Uterus (tissue), 4 donors: Measurements from ENCODE around the gene ATP4A. TPM values are rescaled to one million over a fixed set of nuclear protein-coding genes. Genes with fewer than 3 reads are reported as not detected.

Source experiments
- DNase-seq, 2 donors: peaks; one replicate each; pipeline ENCODE4 v3.0.0-alpha.2; 2019 to 2020
- H3K27ac ChIP-seq, 2 donors: fragments of 200-600 bp; sonication (generic); 1 replicate in 1 of 2; 2 replicates in 1 of 2; pipeline ENCODE4 v1.5.1; 2016 to 2018
- H3K27me3 ChIP-seq, 2 donors: fragments of 200-600 bp; sonication (generic); one replicate each; pipeline ENCODE4 v1.5.1; 2018 to 2019; ENCODE audit warnings: control low read depth in 1 of 2
- H3K36me3 ChIP-seq, 2 donors: fragments of 200-600 bp; sonication (generic); one replicate each; pipeline ENCODE4 v1.5.1; 2019; ENCODE audit warnings: control low read depth in 1 of 2
- H3K4me1 ChIP-seq, 2 donors: fragments of 200-600 bp; sonication (generic); one replicate each; pipeline ENCODE4 v1.5.1; 2018 to 2019; ENCODE audit warnings: control low read depth in 1 of 2
- H3K4me3 ChIP-seq, 2 donors: fragments of 200-600 bp; sonication (generic); 1 replicate in 1 of 2; 2 replicates in 1 of 2; pipeline ENCODE4 v1.5.1; 2018 to 2019; ENCODE audit warnings: mild to moderate bottlenecking in 1 of 2
- H3K9me3 ChIP-seq, 2 donors: fragments of 200-600 bp; sonication (generic); one replicate each; pipeline ENCODE4 v1.5.1; 2019; ENCODE audit warnings: control low read depth in 1 of 2
- POLR2A ChIP-seq, 2 donors: fragments of 450-650 bp; IDR thresholded peaks; one replicate each; pipeline ENCODE4 v1.6.1; 2016; ENCODE audit warnings: antibody characterized with exemption in 2 of 2, mild to moderate bottlenecking in 1 of 2, moderate library complexity in 1 of 2
- intact Hi-C: fragments of 100-400 bp; cut with DNase I; formaldehyde crosslinking; loops from one replicate; pipeline ENCODE4 v1.15.1; 2023; ENCODE audit warnings: low total_unique reads
- total RNA-seq, 4 donors: library from RNA; depleted of rRNA in 3 of 4; stranded (reverse); fragments of >200 nt in 3 of 4; gene quantifications; one replicate each; pipeline versions ENCODE4 v1.1.0 to v1.2.4, GENCODE V29; 2014 to 2023
- TF ChIP-seq, protein P1 (sequence below), 4 experiments: fragments of 200-600 bp in 2 of 4; fragments of 450-650 bp in 2 of 4; sonication (generic) in 2 of 4; IDR thresholded peaks; one replicate each; pipeline ENCODE4 v1.5.1; 2016 to 2019; ENCODE audit warnings: antibody characterized with exemption in 4 of 4, mild to moderate bottlenecking in 2 of 4, moderate library complexity in 1 of 4
- donor health status: DM: yes; HTN: yes; CAD: no.

The ATP4A gene
- total RNA-seq, 4 donors from 2014 or later = 0.14 TPM; not detected in 3

DNA sequence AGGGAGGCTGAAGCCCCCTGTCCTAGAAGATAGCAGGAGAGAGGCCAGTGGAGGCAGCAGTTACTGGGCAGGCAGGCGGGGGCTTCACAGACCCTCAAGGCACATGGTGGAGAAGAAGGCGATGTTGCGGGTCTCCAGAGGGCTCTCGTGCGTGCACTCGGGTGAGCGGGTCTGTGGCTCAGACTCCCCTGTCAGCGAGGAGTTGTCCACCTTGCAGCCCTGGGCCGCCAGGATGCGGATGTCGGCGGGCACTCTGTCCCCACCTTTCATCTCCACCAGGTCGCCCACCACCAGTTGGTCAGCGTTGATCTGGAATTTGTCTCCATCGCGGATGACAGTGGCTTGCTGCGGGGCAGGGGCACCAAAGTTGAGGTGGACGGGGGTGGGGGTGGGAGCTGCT, 3.2 kb downstream of the ATP4A start:
- intact Hi-C loops = no loop called here
- TF ChIP-seq, protein P1, sequence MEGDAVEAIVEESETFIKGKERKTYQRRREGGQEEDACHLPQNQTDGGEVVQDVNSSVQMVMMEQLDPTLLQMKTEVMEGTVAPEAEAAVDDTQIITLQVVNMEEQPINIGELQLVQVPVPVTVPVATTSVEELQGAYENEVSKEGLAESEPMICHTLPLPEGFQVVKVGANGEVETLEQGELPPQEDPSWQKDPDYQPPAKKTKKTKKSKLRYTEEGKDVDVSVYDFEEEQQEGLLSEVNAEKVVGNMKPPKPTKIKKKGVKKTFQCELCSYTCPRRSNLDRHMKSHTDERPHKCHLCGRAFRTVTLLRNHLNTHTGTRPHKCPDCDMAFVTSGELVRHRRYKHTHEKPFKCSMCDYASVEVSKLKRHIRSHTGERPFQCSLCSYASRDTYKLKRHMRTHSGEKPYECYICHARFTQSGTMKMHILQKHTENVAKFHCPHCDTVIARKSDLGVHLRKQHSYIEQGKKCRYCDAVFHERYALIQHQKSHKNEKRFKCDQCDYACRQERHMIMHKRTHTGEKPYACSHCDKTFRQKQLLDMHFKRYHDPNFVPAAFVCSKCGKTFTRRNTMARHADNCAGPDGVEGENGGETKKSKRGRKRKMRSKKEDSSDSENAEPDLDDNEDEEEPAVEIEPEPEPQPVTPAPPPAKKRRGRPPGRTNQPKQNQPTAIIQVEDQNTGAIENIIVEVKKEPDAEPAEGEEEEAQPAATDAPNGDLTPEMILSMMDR (IDR thresholded peaks at IDR 0.05) = no peak
- no peak for TF ChIP-seq POLR2A (IDR thresholded peaks at IDR 0.05)
- Histone ChIP-seq H3K36me3 (no peaks in the 10 kb centered on the region), H3K4me1 (peaks cover 0 to 3% of the 10 kb centered on the region in 2 donors), H3K4me3 (no peak overlapping the region), H3K27me3 (peaks cover 11 to 15% of the 10 kb centered on the region in 2 donors), H3K9me3 (no peaks in the 10 kb centered on the region), H3K27ac (no peak overlapping the region)
- DNase-seq = no peak

DNA sequence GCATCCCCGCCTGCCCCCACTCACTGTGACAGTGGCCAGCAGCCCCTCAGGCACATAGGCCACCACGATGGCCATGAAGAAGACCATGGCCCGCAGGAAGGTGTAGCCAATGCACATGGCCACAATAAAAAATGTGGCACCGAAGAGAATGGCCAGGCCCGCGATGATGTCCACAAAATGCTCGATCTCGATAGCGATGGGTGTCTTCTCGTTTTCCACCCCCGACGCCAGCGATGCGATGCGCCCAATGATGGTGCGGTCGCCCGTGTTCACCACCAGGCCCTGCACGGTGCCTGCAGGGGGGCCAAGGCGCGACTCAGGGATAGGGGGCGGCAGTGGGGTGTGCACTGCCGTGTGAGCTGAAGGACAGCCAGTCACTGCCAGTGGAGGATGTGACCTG, 3.7 kb downstream of the ATP4A start:
- Histone ChIP-seq H3K4me3 (no peak overlapping the region), H3K27me3 (peaks cover 11 to 15% of the 10 kb centered on the region in 2 donors), H3K27ac (no peak overlapping the region), H3K4me1 (peaks cover 0 to 3% of the 10 kb centered on the region in 2 donors), H3K36me3 (no peaks in the 10 kb centered on the region), H3K9me3 (no peaks in the 10 kb centered on the region)
- DNase-seq = no peak
- TF ChIP-seq, protein P1 (IDR thresholded peaks at IDR 0.05) = no peak
- no peak for TF ChIP-seq POLR2A (IDR thresholded peaks at IDR 0.05)
- intact Hi-C loops = no loop called here

DNA sequence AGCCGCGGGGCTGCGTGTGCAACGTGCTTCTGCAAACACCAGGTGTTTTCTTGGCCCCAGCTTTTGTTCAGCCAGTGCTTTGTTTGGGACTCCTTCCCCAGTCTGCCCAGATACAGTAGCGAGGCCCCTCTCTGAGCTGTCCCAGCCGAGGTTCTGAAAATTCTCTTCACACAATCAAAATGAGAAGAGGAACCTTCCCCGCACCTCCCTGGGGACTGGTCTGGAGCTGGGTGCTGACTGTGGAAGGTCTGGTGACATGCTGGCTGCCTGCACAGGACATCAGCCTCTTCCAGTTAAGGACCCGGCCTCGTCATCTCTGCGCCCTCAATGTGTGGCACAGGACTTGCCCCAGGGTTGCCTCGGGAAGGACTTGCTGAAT, 4.2 kb downstream of the ATP4A start:
- Histone ChIP-seq H3K27ac (no peak overlapping the region), H3K9me3 (no peaks in the 10 kb centered on the region), H3K36me3 (no peaks in the 10 kb centered on the region), H3K4me1 (peaks cover 0 to 3% of the 10 kb centered on the region in 2 donors), H3K4me3 (no peak overlapping the region), H3K27me3 (peaks cover 11 to 15% of the 10 kb centered on the region in 2 donors)
- intact Hi-C loops = no loop called here
- no peak for TF ChIP-seq POLR2A (IDR thresholded peaks at IDR 0.05)
- TF ChIP-seq, protein P1 (IDR thresholded peaks at IDR 0.05) = no peak
- DNase-seq = no peak

DNA sequence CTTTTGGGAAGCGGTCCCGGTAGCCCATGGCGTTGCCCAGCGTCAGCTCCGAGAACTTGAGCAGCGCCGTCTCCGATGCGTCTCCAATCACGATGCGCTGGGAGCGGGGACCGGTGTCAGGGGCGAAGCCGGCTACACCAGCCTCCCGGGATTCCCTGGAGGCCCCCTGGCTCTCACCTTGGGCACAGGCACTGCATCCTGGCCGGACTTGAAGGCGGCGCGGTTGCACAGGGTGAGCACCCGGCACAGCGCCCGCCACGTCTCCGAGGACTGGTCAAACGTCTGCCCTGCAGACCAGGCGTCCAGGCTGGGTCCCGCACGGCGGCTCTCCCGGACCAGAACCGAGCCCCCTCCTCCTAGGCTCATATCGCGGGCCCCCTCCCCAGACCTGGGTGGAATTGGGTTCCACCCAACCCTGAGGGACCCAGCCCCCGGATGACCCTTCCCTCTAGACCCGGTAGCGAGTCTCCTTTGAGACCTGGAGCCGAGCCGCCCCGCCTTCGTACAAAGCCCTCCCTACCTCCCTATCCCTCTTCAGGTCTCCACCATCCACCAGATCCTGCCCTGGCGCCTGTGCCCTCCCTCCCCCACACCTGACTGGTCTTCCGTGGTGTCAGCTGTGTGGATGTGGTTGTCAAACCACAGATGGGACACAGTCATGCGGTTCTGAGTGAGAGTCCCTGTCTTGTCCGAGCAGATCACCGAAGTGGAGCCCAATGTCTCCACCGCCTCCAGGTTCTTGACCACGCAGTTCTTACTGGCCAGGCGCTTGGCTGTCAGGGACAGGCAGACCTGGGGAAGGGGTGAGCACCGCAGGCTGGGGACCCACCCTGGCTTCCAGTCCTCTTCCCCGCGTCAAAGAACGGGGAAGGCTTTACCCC, 4.8 kb downstream of the ATP4A start:
- no peak overlapping the region for H3K27ac ChIP-seq
- TF ChIP-seq, protein P1 (IDR thresholded peaks at IDR 0.05) = no peak
- TF ChIP-seq POLR2A (IDR thresholded peaks at IDR 0.05) = no peak
- H3K36me3 ChIP-seq = no peaks in the 10 kb centered on the region
- H3K4me3 ChIP-seq = peak overlapping the region in 1 of 2 donors; percentile 14
- peaks cover 0 to 3% of the 10 kb centered on the region in 2 donors for H3K4me1 ChIP-seq
- no peaks in the 10 kb centered on the region for H3K9me3 ChIP-seq
- intact Hi-C loops = no loop called here
- peaks cover 11 to 15% of the 10 kb centered on the region in 2 donors for H3K27me3 ChIP-seq
- no peak for DNase-seq
